LNCaP clone FGC (cell line): ENCODE results near the gene LRRC27.

Source experiments
- DNase-seq: peaks from one replicate; pipeline ENCODE4 v3.0.0-alpha.2; 2011; ENCODE audit warnings: low read depth
- H3K4me3 ChIP-seq: 2 replicates; pipeline ENCODE4 v1.5.1; 2011; ENCODE audit warnings: mild to moderate bottlenecking, low read depth, low read length, control low read depth
- TF ChIP-seq, protein P1 (sequence below): IDR thresholded peaks from 2 replicates; pipeline ENCODE4 v1.5.1; 2012; ENCODE audit warnings: mild to moderate bottlenecking; ENCODE audit not compliant: control insufficient read depth, insufficient read depth; ENCODE audit errors: extremely low read depth

The LRRC27 gene

DNA sequence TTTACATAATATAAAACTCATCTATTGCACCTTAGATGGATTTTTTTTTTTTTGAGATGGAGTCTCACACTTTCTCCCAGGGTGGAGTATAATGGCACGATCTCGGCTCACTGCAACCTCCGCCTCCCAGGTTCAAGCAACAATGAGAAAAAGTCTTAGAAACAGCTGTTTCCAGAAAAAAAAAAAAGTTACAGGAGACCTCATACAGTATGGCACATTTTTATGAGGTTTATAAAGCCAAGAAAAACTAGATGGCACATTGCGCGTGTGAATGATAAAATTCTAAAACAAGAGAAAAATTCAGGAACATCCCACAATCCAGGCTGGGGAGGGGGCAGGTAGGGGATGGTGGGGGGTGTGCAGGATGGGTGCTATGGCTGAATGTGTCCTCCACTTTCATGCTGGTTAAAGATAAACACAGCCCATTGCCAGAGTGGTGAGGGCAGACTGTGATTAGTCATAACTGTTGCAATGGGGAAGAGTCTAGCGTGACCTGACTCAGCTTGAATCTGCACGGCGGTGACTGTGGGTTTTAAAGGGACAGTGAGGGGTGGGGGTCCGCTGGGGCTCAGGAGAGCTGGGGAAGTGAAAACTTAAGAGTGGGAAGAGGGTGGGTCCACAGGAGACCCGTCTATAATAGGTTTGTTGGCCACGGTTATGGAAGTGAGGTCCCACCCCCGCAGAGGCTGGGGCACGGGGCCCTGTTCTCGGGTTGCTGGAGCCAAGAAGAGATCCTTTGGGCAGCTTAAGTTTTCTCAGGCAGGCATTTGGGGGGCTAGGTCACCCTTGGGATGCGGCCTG, 11.9 kb upstream of the LRRC27 start:
- TF ChIP-seq, protein P1, sequence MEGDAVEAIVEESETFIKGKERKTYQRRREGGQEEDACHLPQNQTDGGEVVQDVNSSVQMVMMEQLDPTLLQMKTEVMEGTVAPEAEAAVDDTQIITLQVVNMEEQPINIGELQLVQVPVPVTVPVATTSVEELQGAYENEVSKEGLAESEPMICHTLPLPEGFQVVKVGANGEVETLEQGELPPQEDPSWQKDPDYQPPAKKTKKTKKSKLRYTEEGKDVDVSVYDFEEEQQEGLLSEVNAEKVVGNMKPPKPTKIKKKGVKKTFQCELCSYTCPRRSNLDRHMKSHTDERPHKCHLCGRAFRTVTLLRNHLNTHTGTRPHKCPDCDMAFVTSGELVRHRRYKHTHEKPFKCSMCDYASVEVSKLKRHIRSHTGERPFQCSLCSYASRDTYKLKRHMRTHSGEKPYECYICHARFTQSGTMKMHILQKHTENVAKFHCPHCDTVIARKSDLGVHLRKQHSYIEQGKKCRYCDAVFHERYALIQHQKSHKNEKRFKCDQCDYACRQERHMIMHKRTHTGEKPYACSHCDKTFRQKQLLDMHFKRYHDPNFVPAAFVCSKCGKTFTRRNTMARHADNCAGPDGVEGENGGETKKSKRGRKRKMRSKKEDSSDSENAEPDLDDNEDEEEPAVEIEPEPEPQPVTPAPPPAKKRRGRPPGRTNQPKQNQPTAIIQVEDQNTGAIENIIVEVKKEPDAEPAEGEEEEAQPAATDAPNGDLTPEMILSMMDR, result no peak
- no peak for DNase-seq
- H3K4me3 ChIP-seq, result no peak overlapping the region

DNA sequence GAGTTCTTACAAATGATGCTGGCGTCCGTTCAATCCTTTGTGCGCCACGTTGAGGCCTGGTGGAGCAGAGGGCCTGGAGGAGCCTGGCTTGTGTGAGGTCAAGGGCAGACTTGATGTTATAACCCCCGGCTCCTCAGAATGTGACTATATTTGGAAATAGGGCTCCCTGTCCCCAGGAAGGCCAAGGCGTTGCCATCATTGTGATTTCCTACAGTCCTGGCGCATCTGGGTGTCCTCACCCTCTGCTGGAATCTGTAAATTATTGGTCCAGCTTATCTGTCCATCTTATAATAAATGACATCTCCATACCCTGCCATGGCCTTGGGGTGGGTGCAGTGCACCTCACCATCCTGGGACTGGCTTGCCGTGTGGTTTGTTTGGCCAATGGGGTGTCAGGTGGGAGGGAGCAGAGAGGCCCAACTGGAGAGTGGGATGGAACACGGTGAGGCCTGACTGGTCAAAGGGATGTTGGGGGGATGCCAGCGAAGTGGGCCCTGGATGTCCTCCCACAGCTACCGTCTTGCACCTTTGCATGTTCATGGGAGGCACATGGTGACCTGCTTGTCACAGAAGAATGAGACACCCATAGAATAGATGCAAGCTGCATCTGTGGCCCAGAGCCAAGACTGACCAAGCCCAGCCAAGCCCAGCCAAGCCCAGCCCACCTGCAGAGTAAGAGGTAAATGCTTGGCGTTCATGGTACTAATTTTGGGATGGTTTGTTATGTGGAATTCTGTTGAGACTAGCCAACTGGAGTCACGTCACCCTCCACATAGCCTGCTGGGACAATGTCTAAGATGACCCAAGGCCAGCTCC, 11.1 kb upstream of the LRRC27 start:
- H3K4me3 ChIP-seq, result no peak overlapping the region
- no peak for DNase-seq
- TF ChIP-seq, protein P1, result no peak

- no peak overlapping the region for H3K4me3 ChIP-seq
- TF ChIP-seq, protein P1, result no peak
- no peak for DNase-seq
These were observed 10.3 kb upstream of the LRRC27 start for GRCh38 chr10:132321726-132322125.

- no peak overlapping the region for H3K4me3 ChIP-seq
- no peak for DNase-seq
- TF ChIP-seq, protein P1, result no peak
These were observed 9.4 kb upstream of the LRRC27 start for GRCh38 chr10:132322586-132323048.

DNA sequence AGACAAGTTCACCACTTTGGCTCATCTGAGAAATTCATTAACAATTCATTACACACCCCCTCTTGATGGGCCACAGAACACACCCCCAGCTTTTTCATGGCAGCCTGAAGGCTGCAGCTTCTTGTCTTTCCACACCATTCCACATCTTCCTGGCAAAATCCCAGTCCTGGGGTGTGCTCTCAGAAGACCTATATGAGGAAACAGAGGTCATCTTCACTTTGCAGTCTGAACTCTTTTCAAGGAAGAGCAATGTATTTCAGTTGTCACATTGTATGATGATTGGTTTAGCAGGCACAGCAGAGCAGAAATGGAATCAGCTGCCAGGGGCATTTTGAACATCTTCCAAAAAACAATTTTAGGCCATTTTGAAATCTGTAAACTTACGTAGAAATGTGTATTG, 7.8 kb upstream of the LRRC27 start:
- DNase-seq, result no peak
- H3K4me3 ChIP-seq, result no peak overlapping the region
- TF ChIP-seq, protein P1, result no peak

- TF ChIP-seq, protein P1, result no peak
- no peak overlapping the region for H3K4me3 ChIP-seq
- DNase-seq, result no peak
These were observed 5.6 kb upstream of the LRRC27 start for GRCh38 chr10:132326344-132326889.
